SK-N-SH (cell line): Measurements from ENCODE around the gene TSHZ3.

Source experiments
- CHD2 ChIP-seq: fragments of 150-350 bp; IDR thresholded peaks from 2 replicates; pipeline ENCODE4 v1.6.1; 2018; ENCODE audit warnings: low read length; ENCODE audit not compliant: partially characterized antibody
- ELF1 ChIP-seq: IDR thresholded peaks from 2 replicates; pipeline ENCODE4 v1.4.0; 2012
- FOXM1 ChIP-seq: IDR thresholded peaks from 2 replicates; pipeline ENCODE4 v1.4.0; 2012; ENCODE audit warnings: low read depth, mild to moderate bottlenecking
- JUND ChIP-seq: IDR thresholded peaks from 2 replicates; pipeline ENCODE4 v1.4.0; 2012
- POLR2AphosphoS5 ChIP-seq: IDR thresholded peaks from 2 replicates; pipeline ENCODE4 v1.6.1; 2012; ENCODE audit warnings: low read depth, low read length
- RAD21 ChIP-seq: IDR thresholded peaks from 2 replicates; pipeline ENCODE4 v1.6.1; 2012; ENCODE audit warnings: mild to moderate bottlenecking, low read length
- SIN3A ChIP-seq: IDR thresholded peaks from 2 replicates; pipeline ENCODE4 v1.6.1; 2012; ENCODE audit warnings: low read depth, mild to moderate bottlenecking, low read length, moderate library complexity, borderline replicate concordance
- TAF1 ChIP-seq: IDR thresholded peaks from 2 replicates; pipeline ENCODE4 v1.6.1; 2012; ENCODE audit warnings: low read depth, mild to moderate bottlenecking, low read length, moderate library complexity, borderline replicate concordance
- TEAD4 ChIP-seq: IDR thresholded peaks from 2 replicates; pipeline ENCODE4 v1.4.0; 2012; ENCODE audit warnings: mild to moderate bottlenecking, borderline replicate concordance; ENCODE audit not compliant: insufficient read depth
- YY1 ChIP-seq: IDR thresholded peaks from 2 replicates; pipeline ENCODE4 v1.4.0; 2012; ENCODE audit warnings: low read depth, mild to moderate bottlenecking
- TF ChIP-seq, protein P1 (sequence below): fragments of 200-600 bp; sonication (generic); IDR thresholded peaks from 2 replicates; pipeline ENCODE4 v1.6.1; 2017; ENCODE audit warnings: antibody characterized with exemption, mild to moderate bottlenecking, moderate library complexity
- TF ChIP-seq, protein P2 (sequence below): IDR thresholded peaks from 2 replicates; pipeline ENCODE4 v1.4.0; 2012; ENCODE audit warnings: low read depth, borderline replicate concordance
- TF ChIP-seq, protein P3 (sequence below): IDR thresholded peaks from 2 replicates; pipeline ENCODE4 v1.4.0; 2012; ENCODE audit warnings: low read depth, borderline replicate concordance
- TF ChIP-seq, protein P4 (sequence below): fragments of 150-350 bp; IDR thresholded peaks from 2 replicates; pipeline ENCODE4 v1.6.1; 2017; ENCODE audit warnings: antibody characterized with exemption, low read length, low read depth, borderline replicate concordance

DNA sequence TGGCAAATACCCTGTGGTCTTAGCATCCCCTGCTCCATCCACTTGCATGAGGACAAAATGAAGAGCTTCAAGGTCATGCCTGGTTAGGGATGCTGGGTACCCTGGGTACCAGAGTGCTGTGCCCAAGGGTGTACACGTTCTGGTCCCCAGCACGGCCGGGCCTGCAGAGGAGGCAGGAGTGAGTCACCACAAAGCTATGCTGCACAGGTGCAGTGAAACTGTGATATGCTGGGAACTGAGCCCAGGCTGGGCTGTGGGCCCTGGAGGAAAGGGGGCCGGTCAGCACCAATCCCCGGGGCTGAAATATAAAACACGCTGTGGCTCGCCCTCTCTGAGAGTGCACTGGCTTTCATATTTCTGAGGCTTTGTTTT lies 95.1 kb downstream of the TSHZ3 start:
- TF ChIP-seq, protein P1, sequence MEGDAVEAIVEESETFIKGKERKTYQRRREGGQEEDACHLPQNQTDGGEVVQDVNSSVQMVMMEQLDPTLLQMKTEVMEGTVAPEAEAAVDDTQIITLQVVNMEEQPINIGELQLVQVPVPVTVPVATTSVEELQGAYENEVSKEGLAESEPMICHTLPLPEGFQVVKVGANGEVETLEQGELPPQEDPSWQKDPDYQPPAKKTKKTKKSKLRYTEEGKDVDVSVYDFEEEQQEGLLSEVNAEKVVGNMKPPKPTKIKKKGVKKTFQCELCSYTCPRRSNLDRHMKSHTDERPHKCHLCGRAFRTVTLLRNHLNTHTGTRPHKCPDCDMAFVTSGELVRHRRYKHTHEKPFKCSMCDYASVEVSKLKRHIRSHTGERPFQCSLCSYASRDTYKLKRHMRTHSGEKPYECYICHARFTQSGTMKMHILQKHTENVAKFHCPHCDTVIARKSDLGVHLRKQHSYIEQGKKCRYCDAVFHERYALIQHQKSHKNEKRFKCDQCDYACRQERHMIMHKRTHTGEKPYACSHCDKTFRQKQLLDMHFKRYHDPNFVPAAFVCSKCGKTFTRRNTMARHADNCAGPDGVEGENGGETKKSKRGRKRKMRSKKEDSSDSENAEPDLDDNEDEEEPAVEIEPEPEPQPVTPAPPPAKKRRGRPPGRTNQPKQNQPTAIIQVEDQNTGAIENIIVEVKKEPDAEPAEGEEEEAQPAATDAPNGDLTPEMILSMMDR, result no peak
- TF ChIP-seq, protein P2, sequence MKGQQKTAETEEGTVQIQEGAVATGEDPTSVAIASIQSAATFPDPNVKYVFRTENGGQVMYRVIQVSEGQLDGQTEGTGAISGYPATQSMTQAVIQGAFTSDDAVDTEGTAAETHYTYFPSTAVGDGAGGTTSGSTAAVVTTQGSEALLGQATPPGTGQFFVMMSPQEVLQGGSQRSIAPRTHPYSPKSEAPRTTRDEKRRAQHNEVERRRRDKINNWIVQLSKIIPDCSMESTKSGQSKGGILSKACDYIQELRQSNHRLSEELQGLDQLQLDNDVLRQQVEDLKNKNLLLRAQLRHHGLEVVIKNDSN, result no peak
- TF ChIP-seq, protein P3, sequence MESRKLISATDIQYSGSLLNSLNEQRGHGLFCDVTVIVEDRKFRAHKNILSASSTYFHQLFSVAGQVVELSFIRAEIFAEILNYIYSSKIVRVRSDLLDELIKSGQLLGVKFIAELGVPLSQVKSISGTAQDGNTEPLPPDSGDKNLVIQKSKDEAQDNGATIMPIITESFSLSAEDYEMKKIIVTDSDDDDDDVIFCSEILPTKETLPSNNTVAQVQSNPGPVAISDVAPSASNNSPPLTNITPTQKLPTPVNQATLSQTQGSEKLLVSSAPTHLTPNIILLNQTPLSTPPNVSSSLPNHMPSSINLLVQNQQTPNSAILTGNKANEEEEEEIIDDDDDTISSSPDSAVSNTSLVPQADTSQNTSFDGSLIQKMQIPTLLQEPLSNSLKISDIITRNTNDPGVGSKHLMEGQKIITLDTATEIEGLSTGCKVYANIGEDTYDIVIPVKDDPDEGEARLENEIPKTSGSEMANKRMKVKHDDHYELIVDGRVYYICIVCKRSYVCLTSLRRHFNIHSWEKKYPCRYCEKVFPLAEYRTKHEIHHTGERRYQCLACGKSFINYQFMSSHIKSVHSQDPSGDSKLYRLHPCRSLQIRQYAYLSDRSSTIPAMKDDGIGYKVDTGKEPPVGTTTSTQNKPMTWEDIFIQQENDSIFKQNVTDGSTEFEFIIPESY, result no peak
- TF ChIP-seq SIN3A, result no peak
- TF ChIP-seq ELF1, result no peak
- TF ChIP-seq CHD2, result no peak
- TF ChIP-seq POLR2AphosphoS5, result no peak
- no peak for TF ChIP-seq RAD21
- no peak for TF ChIP-seq YY1
- TF ChIP-seq, protein P4, sequence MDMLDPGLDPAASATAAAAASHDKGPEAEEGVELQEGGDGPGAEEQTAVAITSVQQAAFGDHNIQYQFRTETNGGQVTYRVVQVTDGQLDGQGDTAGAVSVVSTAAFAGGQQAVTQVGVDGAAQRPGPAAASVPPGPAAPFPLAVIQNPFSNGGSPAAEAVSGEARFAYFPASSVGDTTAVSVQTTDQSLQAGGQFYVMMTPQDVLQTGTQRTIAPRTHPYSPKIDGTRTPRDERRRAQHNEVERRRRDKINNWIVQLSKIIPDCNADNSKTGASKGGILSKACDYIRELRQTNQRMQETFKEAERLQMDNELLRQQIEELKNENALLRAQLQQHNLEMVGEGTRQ, result no peak
- no peak for TF ChIP-seq TEAD4
- TF ChIP-seq JUND, result 0 out of 2 replicates have a peak, but pooled peaks have one; percentile 15
- TF ChIP-seq FOXM1, result no peak
- TF ChIP-seq TAF1, result no peak
